ENCODE data around the gene TRIM23.
"Not testable (repeated sequence)": the region's sequence is repeated elsewhere in the genome, so short reads cannot be mapped to it uniquely, and the experiment has no call there.

Gene TRIM23

GRCh38 chr5:65624025-65624570 is at the start of gene TRIM23:
Gene TRIM23 (minus strand): TSS chr5:65624333. CDS start chr5:65624274, 59 bp downstream.
- peak; percentile 82 to 88 for DNase-seq (ENCODE audit: low read depth in 1 of 2, low spot score in 1 of 2)

- DNase-seq (ENCODE audit: low read depth in 1 of 2, low spot score in 1 of 2), result no peak
Observed at GRCh38 chr5:65672796-65673195, 48.7 kb upstream of the TRIM23 start.

- no peak for DNase-seq (ENCODE audit: low read depth in 1 of 2, low spot score in 1 of 2)
Observed at GRCh38 chr5:65668696-65669095, 44.6 kb upstream of the TRIM23 start.

GRCh38 chr5:65663804-65664521 is 39.8 kb upstream of the TRIM23 start:
- no peak for DNase-seq (ENCODE audit: low read depth in 1 of 2, low spot score in 1 of 2)

- no peak for DNase-seq (ENCODE audit: low read depth in 1 of 2, low spot score in 1 of 2)
Observed at GRCh38 chr5:65654713-65655112, 30.6 kb upstream of the TRIM23 start.

- no peak for DNase-seq (ENCODE audit: low read depth in 1 of 2, low spot score in 1 of 2)
Observed at GRCh38 chr5:65651144-65651543, 27.0 kb upstream of the TRIM23 start.

GRCh38 chr5:65647941-65648340 is 23.8 kb upstream of the TRIM23 start:
- DNase-seq (ENCODE audit: low read depth in 1 of 2, low spot score in 1 of 2), result no peak

GRCh38 chr5:65646938-65647337 is 22.8 kb upstream of the TRIM23 start:
- no peak for DNase-seq (ENCODE audit: low read depth in 1 of 2, low spot score in 1 of 2)

- no peak for DNase-seq (ENCODE audit: low read depth in 1 of 2, low spot score in 1 of 2)
Observed at GRCh38 chr5:65640240-65640639, 16.1 kb upstream of the TRIM23 start.

- DNase-seq (ENCODE audit: low read depth in 1 of 2, low spot score in 1 of 2), result no peak
Observed at GRCh38 chr5:65630981-65631380, 6.8 kb upstream of the TRIM23 start.

- DNase-seq (ENCODE audit: low read depth in 1 of 2, low spot score in 1 of 2), result no peak
Observed at GRCh38 chr5:65625743-65626142, 1.6 kb upstream of the TRIM23 start.

GRCh38 chr5:65624571-65625555 is 730 bp upstream of the TRIM23 start, which contains the start of the genes SHLD3 and TRAPPC13:
Gene SHLD3 (plus strand): TSS chr5:65625027. CDS start chr5:65629588, 4,561 bp downstream.
Gene TRAPPC13 (plus strand): TSS chr5:65625027. CDS start chr5:65625061, 34 bp downstream.
- DNase-seq (ENCODE audit: low read depth in 1 of 2, low spot score in 1 of 2), result peak; percentile 62 to 72

- no peak for DNase-seq (ENCODE audit: low read depth in 1 of 2, low spot score in 1 of 2)
Observed at GRCh38 chr5:65623482-65623881, 651 bp downstream of the TRIM23 start.

GRCh38 chr5:65621961-65622360 is 2.2 kb downstream of the TRIM23 start:
- not testable (repeated sequence) for DNase-seq (ENCODE audit: low read depth in 1 of 2, low spot score in 1 of 2)

GRCh38 chr5:65620021-65620420 is 4.1 kb downstream of the TRIM23 start:
- DNase-seq (ENCODE audit: low read depth in 1 of 2, low spot score in 1 of 2), result no peak

- no peak for DNase-seq (ENCODE audit: low read depth in 1 of 2, low spot score in 1 of 2)
Observed at GRCh38 chr5:65612298-65612907, 11.7 kb downstream of the TRIM23 start.

- DNase-seq (ENCODE audit: low read depth in 1 of 2, low spot score in 1 of 2), result no peak
Observed at GRCh38 chr5:65611524-65611923, 12.6 kb downstream of the TRIM23 start.

- DNase-seq (ENCODE audit: low read depth in 1 of 2, low spot score in 1 of 2), result not testable (repeated sequence)
Observed at GRCh38 chr5:65601761-65602160, 22.4 kb downstream of the TRIM23 start.

GRCh38 chr5:65588694-65589093 is 35.4 kb downstream of the TRIM23 start:
- no peak for DNase-seq (ENCODE audit: low read depth in 1 of 2, low spot score in 1 of 2)

GRCh38 chr5:65577141-65577540 is 47.0 kb downstream of the TRIM23 start:
- DNase-seq (ENCODE audit: low read depth in 1 of 2, low spot score in 1 of 2), result no peak

GRCh38 chr5:65570598-65571226 is 53.4 kb downstream of the TRIM23 start:
- no peak for DNase-seq (ENCODE audit: low read depth in 1 of 2, low spot score in 1 of 2)
